Calu3 (cell line): Measurements from ENCODE around the gene FOXP1. TPM values are rescaled to one million over a fixed set of nuclear protein-coding genes. Genes with fewer than 3 reads are reported as not detected.

ENCODE experiments used
- BruUV-seq: library from RNA; stranded (reverse); fragments of 400-500 nt; replicated peaks from 2 replicates; lab custom pipeline; 2021; lab: Mats Ljungman, UMichigan
- CTCF ChIA-PET: fragments of 300-600 bp; sonication (Branson Sonifier 250); formaldehyde crosslinking; loops from one replicate; lab custom pipeline; 2022; ENCODE audit warnings: antibody characterized with exemption; lab: Charles Lee
- DNase-seq: peaks from one replicate; pipeline ENCODE4 v3.0.0; 2022
- H3K27ac Mint-ChIP-seq: one replicate; pipeline ENCODE4 v1.8.0; 2022; ENCODE audit warnings: mixed read lengths; ENCODE audit not compliant: unreplicated experiment
- H3K27me3 Mint-ChIP-seq: one replicate; pipeline ENCODE4 v1.8.0; 2022; ENCODE audit warnings: mixed read lengths; ENCODE audit not compliant: unreplicated experiment
- H3K36me3 Mint-ChIP-seq: one replicate; pipeline ENCODE4 v1.8.0; 2022; ENCODE audit warnings: mild to moderate bottlenecking, moderate library complexity, mixed read lengths; ENCODE audit not compliant: insufficient read depth, unreplicated experiment
- H3K4me1 Mint-ChIP-seq: one replicate; pipeline ENCODE4 v1.8.0; 2022; ENCODE audit warnings: mild to moderate bottlenecking, low read depth, mixed read lengths; ENCODE audit not compliant: unreplicated experiment
- H3K4me3 Mint-ChIP-seq: one replicate; pipeline ENCODE4 v1.8.0; 2022; ENCODE audit warnings: mild to moderate bottlenecking, low read depth, moderate library complexity, mixed read lengths; ENCODE audit not compliant: unreplicated experiment
- H3K9me3 Mint-ChIP-seq: one replicate; pipeline ENCODE4 v1.8.0; 2022; ENCODE audit warnings: low read depth, mixed read lengths; ENCODE audit not compliant: unreplicated experiment
- intact Hi-C: fragments of 100-400 bp; cut with micrococcal nuclease; formaldehyde crosslinking; loops from one replicate; pipeline ENCODE4 v1.10.0; 2022; ENCODE audit not compliant: unreplicated experiment
- total RNA-seq: library from RNA; stranded (reverse); gene quantifications from 2 replicates; pipeline ENCODE4 v1.2.3, GENCODE V29; 2022
- TF ChIP-seq, protein P1 (sequence below): fragments of 200-600 bp; IDR thresholded peaks from one replicate; pipeline ENCODE4 v1.8.0; 2022; ENCODE audit warnings: antibody characterized with exemption; ENCODE audit not compliant: unreplicated experiment

FOXP1 gene
- total RNA-seq, 1 experiment from 2014 or later, result 82.8 TPM

DNA sequence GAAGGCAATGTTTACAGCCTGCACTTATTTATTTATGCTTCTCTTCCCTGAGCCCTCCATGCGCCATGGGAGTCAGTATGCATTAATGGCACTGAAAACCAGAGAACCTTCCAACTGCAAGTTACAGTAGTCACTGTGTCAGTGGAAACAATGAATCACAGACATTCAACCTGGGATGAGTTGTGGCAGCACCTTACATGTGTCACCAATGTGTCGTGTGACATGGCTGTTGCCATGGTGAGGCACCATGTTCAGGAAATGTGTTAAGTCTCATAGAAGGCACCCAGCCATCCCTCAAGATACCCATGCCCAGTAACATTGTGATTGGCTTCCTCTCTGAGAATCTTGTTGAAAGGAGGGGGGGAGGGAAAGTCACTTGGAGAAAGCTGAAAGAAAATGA is 105.0 kb downstream of the FOXP1 start:
- H3K9me3 Mint-ChIP-seq, result peaks cover 3% of the 10 kb centered on the region
- H3K27ac Mint-ChIP-seq, result no peak overlapping the region
- CTCF ChIA-PET, result no interaction called here
- no peak for DNase-seq
- no peaks in the 10 kb centered on the region for H3K27me3 Mint-ChIP-seq
- TF ChIP-seq, protein P1, sequence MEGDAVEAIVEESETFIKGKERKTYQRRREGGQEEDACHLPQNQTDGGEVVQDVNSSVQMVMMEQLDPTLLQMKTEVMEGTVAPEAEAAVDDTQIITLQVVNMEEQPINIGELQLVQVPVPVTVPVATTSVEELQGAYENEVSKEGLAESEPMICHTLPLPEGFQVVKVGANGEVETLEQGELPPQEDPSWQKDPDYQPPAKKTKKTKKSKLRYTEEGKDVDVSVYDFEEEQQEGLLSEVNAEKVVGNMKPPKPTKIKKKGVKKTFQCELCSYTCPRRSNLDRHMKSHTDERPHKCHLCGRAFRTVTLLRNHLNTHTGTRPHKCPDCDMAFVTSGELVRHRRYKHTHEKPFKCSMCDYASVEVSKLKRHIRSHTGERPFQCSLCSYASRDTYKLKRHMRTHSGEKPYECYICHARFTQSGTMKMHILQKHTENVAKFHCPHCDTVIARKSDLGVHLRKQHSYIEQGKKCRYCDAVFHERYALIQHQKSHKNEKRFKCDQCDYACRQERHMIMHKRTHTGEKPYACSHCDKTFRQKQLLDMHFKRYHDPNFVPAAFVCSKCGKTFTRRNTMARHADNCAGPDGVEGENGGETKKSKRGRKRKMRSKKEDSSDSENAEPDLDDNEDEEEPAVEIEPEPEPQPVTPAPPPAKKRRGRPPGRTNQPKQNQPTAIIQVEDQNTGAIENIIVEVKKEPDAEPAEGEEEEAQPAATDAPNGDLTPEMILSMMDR, result no peak
- H3K4me3 Mint-ChIP-seq, result no peak overlapping the region
- no peaks in the 10 kb centered on the region for H3K36me3 Mint-ChIP-seq
- intact Hi-C loops, result no loop called here
- BruUV-seq, result no TSS peak
- H3K4me1 Mint-ChIP-seq, result no peaks in the 10 kb centered on the region

DNA sequence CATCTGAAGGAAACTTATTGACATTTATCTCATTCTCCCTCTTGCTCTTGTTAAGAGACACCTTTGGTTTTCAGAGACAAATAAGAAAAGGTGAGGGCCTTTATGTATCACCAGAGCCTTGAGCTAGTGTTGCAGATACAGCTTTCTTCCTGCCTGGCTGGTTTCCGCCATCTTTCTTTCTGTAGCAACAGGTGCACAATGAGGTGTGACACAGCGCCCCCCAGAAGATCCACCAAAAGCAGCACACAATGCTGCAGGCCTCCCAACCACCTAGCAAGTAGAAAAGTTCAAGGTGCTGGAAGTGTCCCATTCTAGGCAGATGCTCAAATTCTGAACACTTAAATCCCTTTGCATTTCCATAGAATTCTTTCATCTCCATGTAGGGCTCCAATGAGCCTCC is 106.6 kb downstream of the FOXP1 start:
- Mint-ChIP-seq H3K27ac (no peak overlapping the region), H3K4me1 (no peaks in the 10 kb centered on the region), H3K36me3 (no peaks in the 10 kb centered on the region), H3K4me3 (no peak overlapping the region), H3K9me3 (peaks cover 3% of the 10 kb centered on the region), H3K27me3 (no peaks in the 10 kb centered on the region)
- CTCF ChIA-PET, result no interaction called here
- no TSS peak for BruUV-seq
- TF ChIP-seq, protein P1, result no peak
- intact Hi-C loops, result no loop called here
- no peak for DNase-seq

GRCh38 chr3:71469138-71469435 is 114.4 kb downstream of the FOXP1 start:
- H3K27ac Mint-ChIP-seq, result no peak overlapping the region
- TF ChIP-seq, protein P1, result no peak
- H3K36me3 Mint-ChIP-seq, result no peaks in the 10 kb centered on the region
- no TSS peak for BruUV-seq
- no peak for DNase-seq
- no peaks in the 10 kb centered on the region for H3K27me3 Mint-ChIP-seq
- no peaks in the 10 kb centered on the region for H3K9me3 Mint-ChIP-seq
- intact Hi-C loops, result no loop called here
- no peak overlapping the region for H3K4me3 Mint-ChIP-seq
- H3K4me1 Mint-ChIP-seq, result no peaks in the 10 kb centered on the region
- CTCF ChIA-PET, result no interaction called here

- Mint-ChIP-seq H3K4me3 (no peak overlapping the region), H3K27ac (no peak overlapping the region), H3K27me3 (no peaks in the 10 kb centered on the region), H3K36me3 (no peaks in the 10 kb centered on the region), H3K9me3 (no peaks in the 10 kb centered on the region), H3K4me1 (no peaks in the 10 kb centered on the region)
- TF ChIP-seq, protein P1, result no peak
- intact Hi-C loops, result no loop called here
- no peak for DNase-seq
- no TSS peak for BruUV-seq
- CTCF ChIA-PET, result no interaction called here
Observed at GRCh38 chr3:71468311-71469137, 115.0 kb downstream of the FOXP1 start.
